Peyer's patch (tissue), 4 donors: ENCODE data around the gene ZDHHC21.

Experiments used
- POLR2A ChIP-seq, 2 donors: fragments of 450-650 bp; IDR thresholded peaks; one replicate each; pipeline ENCODE4 v1.5.1; 2017; ENCODE audit warnings: antibody characterized with exemption in 2 of 2, mild to moderate bottlenecking in 2 of 2, moderate library complexity in 2 of 2
- TF ChIP-seq, protein P1 (sequence below), 6 experiments: fragments of 450-650 bp in 4 of 6; fragments of 200-600 bp in 2 of 6; sonication (generic) in 1 of 6; IDR thresholded peaks; one replicate each; pipeline ENCODE4 v1.5.1; 2017 to 2019; ENCODE audit warnings: antibody characterized with exemption in 6 of 6, mild to moderate bottlenecking in 3 of 6, moderate library complexity in 1 of 6

DNA sequence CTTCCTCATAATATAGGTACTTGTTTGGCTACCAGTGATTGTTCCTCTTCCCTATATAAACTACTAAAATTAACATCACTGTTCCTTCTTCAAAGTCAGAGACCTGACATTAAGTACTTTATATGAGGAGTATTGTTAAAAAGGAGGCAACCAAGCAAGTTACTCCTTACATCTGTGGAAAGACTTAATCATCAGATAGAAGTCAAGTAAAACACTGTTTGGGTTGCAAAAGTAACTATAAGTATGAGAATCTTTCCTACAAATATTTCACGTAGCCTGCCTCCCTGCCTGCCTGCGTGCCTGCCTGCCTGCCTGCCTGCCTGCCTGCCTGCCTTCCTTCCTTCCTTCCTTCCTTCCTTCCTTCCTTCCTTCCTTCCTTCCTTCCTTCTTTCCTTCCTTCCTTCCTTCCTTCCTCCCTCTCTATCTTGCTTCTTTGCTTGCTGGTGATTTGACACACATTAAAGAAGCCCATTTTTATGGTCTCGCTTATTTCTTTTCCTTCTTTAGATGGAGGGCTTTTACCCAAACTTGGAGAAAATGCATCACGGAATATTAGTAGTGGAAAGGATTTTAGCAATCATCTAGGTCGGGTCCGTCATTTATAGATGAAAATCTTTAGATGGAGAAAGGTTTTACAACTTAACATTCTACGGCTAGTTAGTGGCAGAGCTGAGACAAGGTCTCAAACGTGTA is 26.1 kb upstream of the ZDHHC21 start:
- TF ChIP-seq, protein P1, sequence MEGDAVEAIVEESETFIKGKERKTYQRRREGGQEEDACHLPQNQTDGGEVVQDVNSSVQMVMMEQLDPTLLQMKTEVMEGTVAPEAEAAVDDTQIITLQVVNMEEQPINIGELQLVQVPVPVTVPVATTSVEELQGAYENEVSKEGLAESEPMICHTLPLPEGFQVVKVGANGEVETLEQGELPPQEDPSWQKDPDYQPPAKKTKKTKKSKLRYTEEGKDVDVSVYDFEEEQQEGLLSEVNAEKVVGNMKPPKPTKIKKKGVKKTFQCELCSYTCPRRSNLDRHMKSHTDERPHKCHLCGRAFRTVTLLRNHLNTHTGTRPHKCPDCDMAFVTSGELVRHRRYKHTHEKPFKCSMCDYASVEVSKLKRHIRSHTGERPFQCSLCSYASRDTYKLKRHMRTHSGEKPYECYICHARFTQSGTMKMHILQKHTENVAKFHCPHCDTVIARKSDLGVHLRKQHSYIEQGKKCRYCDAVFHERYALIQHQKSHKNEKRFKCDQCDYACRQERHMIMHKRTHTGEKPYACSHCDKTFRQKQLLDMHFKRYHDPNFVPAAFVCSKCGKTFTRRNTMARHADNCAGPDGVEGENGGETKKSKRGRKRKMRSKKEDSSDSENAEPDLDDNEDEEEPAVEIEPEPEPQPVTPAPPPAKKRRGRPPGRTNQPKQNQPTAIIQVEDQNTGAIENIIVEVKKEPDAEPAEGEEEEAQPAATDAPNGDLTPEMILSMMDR (IDR thresholded peaks at IDR 0.05): no peak
- no peak for TF ChIP-seq POLR2A (IDR thresholded peaks at IDR 0.05)
